Measurements from ENCODE around the gene SCN8A. TPM values are rescaled to one million over a fixed set of nuclear protein-coding genes. Genes with fewer than 3 reads are reported as not detected.

SCN8A gene
- total RNA-seq, 1 experiment from 2014 or later = 5.4 TPM

DNA sequence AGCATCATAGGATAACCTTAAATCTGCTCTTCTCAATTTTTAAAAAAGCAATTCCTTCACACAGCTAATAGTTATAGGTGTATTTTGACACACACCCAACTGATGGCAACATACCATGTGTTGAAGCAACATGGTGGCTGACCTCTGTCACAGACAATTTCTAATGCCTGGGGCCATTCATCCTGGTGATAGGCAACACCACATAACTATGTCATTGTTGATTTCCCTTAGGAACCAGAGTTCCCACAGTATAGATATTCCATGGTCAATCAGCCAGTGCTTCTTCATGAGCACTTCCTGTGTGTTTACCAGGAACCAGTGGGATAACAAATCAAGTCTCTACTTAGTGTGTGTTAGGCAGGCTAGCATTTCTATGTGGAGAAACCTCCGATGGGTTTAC is 169.2 kb downstream of the SCN8A start:
- DNase-seq = no peak
- Mint-ChIP-seq H3K9me3 (ENCODE audit: low read depth, unreplicated experiment) (no peaks in the 10 kb centered on the region), H3K4me1 (ENCODE audit: low read depth, unreplicated experiment) (no peaks in the 10 kb centered on the region), H3K4me3 (ENCODE audit: low read depth, unreplicated experiment) (no peak overlapping the region), H3K27me3 (ENCODE audit: unreplicated experiment) (no peaks in the 10 kb centered on the region), H3K36me3 (ENCODE audit: insufficient read depth, unreplicated experiment) (peaks cover 6% of the 10 kb centered on the region), H3K27ac (ENCODE audit: unreplicated experiment) (no peak overlapping the region)
- intact Hi-C loops (cut with micrococcal nuclease; ENCODE audit: unreplicated experiment) = no loop called here
- no TSS peak for BruUV-seq (replicated peaks)
- TF ChIP-seq, protein P1, sequence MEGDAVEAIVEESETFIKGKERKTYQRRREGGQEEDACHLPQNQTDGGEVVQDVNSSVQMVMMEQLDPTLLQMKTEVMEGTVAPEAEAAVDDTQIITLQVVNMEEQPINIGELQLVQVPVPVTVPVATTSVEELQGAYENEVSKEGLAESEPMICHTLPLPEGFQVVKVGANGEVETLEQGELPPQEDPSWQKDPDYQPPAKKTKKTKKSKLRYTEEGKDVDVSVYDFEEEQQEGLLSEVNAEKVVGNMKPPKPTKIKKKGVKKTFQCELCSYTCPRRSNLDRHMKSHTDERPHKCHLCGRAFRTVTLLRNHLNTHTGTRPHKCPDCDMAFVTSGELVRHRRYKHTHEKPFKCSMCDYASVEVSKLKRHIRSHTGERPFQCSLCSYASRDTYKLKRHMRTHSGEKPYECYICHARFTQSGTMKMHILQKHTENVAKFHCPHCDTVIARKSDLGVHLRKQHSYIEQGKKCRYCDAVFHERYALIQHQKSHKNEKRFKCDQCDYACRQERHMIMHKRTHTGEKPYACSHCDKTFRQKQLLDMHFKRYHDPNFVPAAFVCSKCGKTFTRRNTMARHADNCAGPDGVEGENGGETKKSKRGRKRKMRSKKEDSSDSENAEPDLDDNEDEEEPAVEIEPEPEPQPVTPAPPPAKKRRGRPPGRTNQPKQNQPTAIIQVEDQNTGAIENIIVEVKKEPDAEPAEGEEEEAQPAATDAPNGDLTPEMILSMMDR (IDR thresholded peaks at IDR 0.05; ENCODE audit: unreplicated experiment) = no peak
- CTCF ChIA-PET = no interaction called here

DNA sequence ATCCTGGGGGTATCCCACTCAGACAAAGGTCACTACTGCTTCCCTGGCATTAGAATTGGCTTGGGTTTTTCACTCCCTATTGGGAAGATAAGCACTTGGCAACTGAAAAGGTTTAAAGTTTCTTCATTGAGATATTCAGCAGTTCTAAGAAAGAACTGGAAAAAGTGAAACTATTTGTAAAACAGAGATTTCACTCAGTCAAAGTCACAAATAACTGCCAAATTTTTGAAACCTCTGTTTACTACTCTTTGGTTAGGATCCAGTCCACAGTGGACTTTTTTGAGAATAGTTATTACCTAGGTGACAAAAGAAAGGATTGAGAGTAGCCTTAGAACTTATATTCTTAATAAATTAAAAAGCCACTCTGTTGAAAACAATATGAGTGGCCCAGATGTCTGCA is 172.7 kb downstream of the SCN8A start:
- no peaks in the 10 kb centered on the region for H3K27me3 Mint-ChIP-seq (ENCODE audit: unreplicated experiment)
- H3K4me1 Mint-ChIP-seq (ENCODE audit: low read depth, unreplicated experiment) = no peaks in the 10 kb centered on the region
- H3K9me3 Mint-ChIP-seq (ENCODE audit: low read depth, unreplicated experiment) = no peaks in the 10 kb centered on the region
- TF ChIP-seq, protein P1 (IDR thresholded peaks at IDR 0.05; ENCODE audit: unreplicated experiment) = no peak
- BruUV-seq (replicated peaks) = no TSS peak
- no peaks in the 10 kb centered on the region for H3K36me3 Mint-ChIP-seq (ENCODE audit: insufficient read depth, unreplicated experiment)
- no peak overlapping the region for H3K27ac Mint-ChIP-seq (ENCODE audit: unreplicated experiment)
- intact Hi-C loops (cut with micrococcal nuclease; ENCODE audit: unreplicated experiment) = no loop called here
- CTCF ChIA-PET = no interaction called here
- H3K4me3 Mint-ChIP-seq (ENCODE audit: low read depth, unreplicated experiment) = no peak overlapping the region
- no peak for DNase-seq

DNA sequence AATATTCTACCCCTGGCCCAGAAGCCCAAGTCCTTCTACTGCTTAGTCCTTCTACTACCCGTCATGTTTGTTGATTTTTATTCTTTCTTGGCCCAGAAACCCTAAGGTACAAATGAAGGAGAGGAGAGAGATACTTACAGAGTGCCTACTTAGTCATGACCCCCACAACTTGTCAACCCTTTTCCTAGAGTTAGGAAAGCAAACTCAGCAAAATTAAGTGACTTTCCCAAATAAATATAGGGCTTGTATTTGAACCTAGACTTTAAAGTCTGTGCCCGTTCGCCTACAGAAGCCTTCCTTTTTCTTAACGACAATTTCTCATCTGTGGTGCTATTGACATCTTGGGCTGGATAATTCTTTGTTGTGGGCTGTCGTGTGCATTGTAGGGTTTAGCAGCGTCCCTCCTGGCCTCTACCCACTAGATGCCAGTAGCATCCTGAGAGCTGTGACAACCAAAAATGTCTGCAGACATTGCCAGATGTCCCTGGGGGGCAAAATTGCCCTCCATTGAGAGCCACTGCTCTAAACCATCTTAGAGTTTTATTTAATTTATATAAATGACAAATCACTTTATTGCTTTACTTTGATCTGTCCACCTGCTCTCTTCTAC is 175.1 kb downstream of the SCN8A start:
- no TSS peak for BruUV-seq (replicated peaks)

DNA sequence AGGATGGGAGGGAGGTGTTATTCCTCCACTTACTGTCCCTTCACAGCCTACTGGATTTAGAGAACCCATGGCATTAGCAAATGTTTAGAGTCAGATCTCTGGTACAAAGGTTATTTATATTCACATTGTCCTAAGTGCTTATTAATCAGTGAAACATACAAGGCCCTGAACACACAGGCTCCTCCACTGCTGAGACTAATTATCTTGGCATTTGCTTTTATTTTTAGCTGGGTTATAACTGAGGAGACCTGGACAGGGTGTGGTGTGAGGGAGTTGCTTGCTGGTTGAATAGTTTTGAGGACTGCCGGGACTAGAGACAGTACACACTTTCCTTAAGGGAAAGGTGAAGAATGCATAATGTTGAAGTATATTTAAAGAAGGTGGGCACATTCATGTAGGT is 180.0 kb downstream of the SCN8A start:
- Mint-ChIP-seq H3K4me3 (ENCODE audit: low read depth, unreplicated experiment) (no peak overlapping the region), H3K27me3 (ENCODE audit: unreplicated experiment) (no peaks in the 10 kb centered on the region), H3K27ac (ENCODE audit: unreplicated experiment) (no peak overlapping the region), H3K36me3 (ENCODE audit: insufficient read depth, unreplicated experiment) (no peaks in the 10 kb centered on the region), H3K9me3 (ENCODE audit: low read depth, unreplicated experiment) (peaks cover 2% of the 10 kb centered on the region), H3K4me1 (ENCODE audit: low read depth, unreplicated experiment) (peaks cover 15% of the 10 kb centered on the region)
- intact Hi-C loops (cut with micrococcal nuclease; ENCODE audit: unreplicated experiment) = no loop called here
- TF ChIP-seq, protein P1 (IDR thresholded peaks at IDR 0.05; ENCODE audit: unreplicated experiment) = no peak
- BruUV-seq (replicated peaks) = no TSS peak
- DNase-seq = no peak
- CTCF ChIA-PET = no interaction called here

More for the DNA sequence above, 175.1 kb downstream of the SCN8A start:
- Mint-ChIP-seq H3K36me3 (ENCODE audit: insufficient read depth, unreplicated experiment) (no peaks in the 10 kb centered on the region), H3K4me3 (ENCODE audit: low read depth, unreplicated experiment) (no peak overlapping the region), H3K27me3 (ENCODE audit: unreplicated experiment) (no peaks in the 10 kb centered on the region), H3K9me3 (ENCODE audit: low read depth, unreplicated experiment) (no peaks in the 10 kb centered on the region), H3K27ac (ENCODE audit: unreplicated experiment) (no peak overlapping the region), H3K4me1 (ENCODE audit: low read depth, unreplicated experiment) (peaks cover 5% of the 10 kb centered on the region)
- TF ChIP-seq, protein P1 (IDR thresholded peaks at IDR 0.05; ENCODE audit: unreplicated experiment) = no peak
- CTCF ChIA-PET = interaction anchor here (0.6 kb wide), 1 partner anchor 13 kb away, joined by 4 read pairs; no protein-coding TSS in a partner anchor
- no peak for DNase-seq
- intact Hi-C loops (cut with micrococcal nuclease; ENCODE audit: unreplicated experiment) = no loop called here
